IMR-90 (cell line): ENCODE measurements around the gene ASXL1. TPM values are rescaled to one million over a fixed set of nuclear protein-coding genes. Genes with fewer than 3 reads are reported as not detected.

Experiments used
- ATAC-seq: fragments of 200-7000 bp; cut with Tn5 transposase; 2 replicates; pipeline ENCODE4 v1.9.1; 2020; ENCODE audit warnings: low read depth, mild to moderate bottlenecking, moderate library complexity
- BruUV-seq: library from RNA; stranded (reverse); fragments of 400-500 nt; replicated peaks from 2 replicates; lab custom pipeline; 2021; lab: Mats Ljungman, UMichigan
- CTCF ChIA-PET: fragments of 300-600 bp; formaldehyde crosslinking; extraction: SDS; loops from one replicate; lab custom pipeline; 2021; ENCODE audit warnings: antibody characterized with exemption; lab: Yijun Ruan, JAX
- POLR2A ChIA-PET: fragments of 300-600 bp; sonication (Branson Sonifier 250); formaldehyde crosslinking; loops from one replicate; lab custom pipeline; 2022; ENCODE audit warnings: antibody characterized with exemption; ENCODE audit not compliant: unreplicated experiment; lab: Charles Lee
- DNase-seq: peaks from one replicate; pipeline ENCODE4 v3.0.0; 2013
- H2AFZ ChIP-seq: replicated peaks from 2 replicates; pipeline ENCODE3; 2013; ENCODE audit warnings: low read length, mild to moderate bottlenecking; ENCODE audit not compliant: poor library complexity
- H2AK5ac ChIP-seq: 2 replicates; pipeline ENCODE4 v1.6.1; 2013; ENCODE audit warnings: low read depth, low read length, inconsistent platforms
- H2AK9ac ChIP-seq: replicated peaks from 2 replicates; pipeline ENCODE3; 2013; ENCODE audit warnings: mild to moderate bottlenecking, low read depth, low read length, moderate library complexity; ENCODE audit not compliant: poor library complexity
- H2BK120ac ChIP-seq: 2 replicates; pipeline ENCODE4 v1.6.1; 2013; ENCODE audit warnings: low read depth, low read length, inconsistent platforms
- H2BK15ac ChIP-seq: 3 replicates; pipeline ENCODE4 v1.6.1; 2013; ENCODE audit warnings: low read depth, low read length, inconsistent platforms
- H2BK20ac ChIP-seq: 2 replicates; pipeline ENCODE4 v1.6.1; 2013; ENCODE audit warnings: low read depth, mild to moderate bottlenecking, inconsistent platforms, low read length, moderate library complexity
- H2BK5ac ChIP-seq: 2 replicates; pipeline ENCODE4 v1.6.1; 2013; ENCODE audit warnings: mild to moderate bottlenecking, low read depth, low read length, inconsistent platforms; ENCODE audit not compliant: poor library complexity, severe bottlenecking
- H3K14ac ChIP-seq: replicated peaks from 2 replicates; pipeline ENCODE4 v1.6.1; 2013; ENCODE audit warnings: low read depth, low read length, inconsistent platforms
- H3K18ac ChIP-seq: 2 replicates; pipeline ENCODE4 v1.6.1; 2013; ENCODE audit warnings: low read depth, low read length, control low read depth
- H3K23ac ChIP-seq: 2 replicates; pipeline ENCODE4 v1.6.1; 2013; ENCODE audit warnings: low read depth, low read length, inconsistent platforms
- H3K27ac ChIP-seq: 2 replicates; pipeline ENCODE4 v1.5.1; 2013; ENCODE audit warnings: mild to moderate bottlenecking, control low read depth, low read length; ENCODE audit not compliant: insufficient read depth
- H3K27me3 ChIP-seq: 2 replicates; pipeline ENCODE4 v1.6.1; 2013; ENCODE audit warnings: low read length; ENCODE audit not compliant: control insufficient read depth, insufficient read depth
- H3K36me3 ChIP-seq: 2 replicates; pipeline ENCODE4 v1.6.1; 2013; ENCODE audit warnings: low read length, mixed read lengths; ENCODE audit not compliant: control insufficient read depth, insufficient read depth
- H3K4ac ChIP-seq: 2 replicates; pipeline ENCODE4 v1.6.1; 2013; ENCODE audit warnings: low read depth, low read length, inconsistent platforms
- H3K4me1 ChIP-seq: 2 replicates; pipeline ENCODE4 v1.6.1; 2013; ENCODE audit warnings: low read length, mixed read lengths; ENCODE audit not compliant: control insufficient read depth, insufficient read depth
- H3K4me2 ChIP-seq: 2 replicates; pipeline ENCODE4 v1.6.1; 2013; ENCODE audit warnings: low read depth, mild to moderate bottlenecking, control low read depth, low read length, moderate library complexity
- H3K4me3 ChIP-seq: 2 replicates; pipeline ENCODE4 v1.5.1; 2013; ENCODE audit warnings: low read depth, mild to moderate bottlenecking, control low read depth, low read length, moderate library complexity; ENCODE audit not compliant: insufficient read depth
- H3K56ac ChIP-seq: 2 replicates; pipeline ENCODE4 v1.6.1; 2013; ENCODE audit warnings: low read length, inconsistent platforms; ENCODE audit not compliant: insufficient read depth; ENCODE audit errors: extremely low read depth
- H3K79me1 ChIP-seq, 2 experiments: 2 replicates each; pipeline ENCODE4 v1.6.1; 2013; ENCODE audit warnings: low read length in 2 of 2, inconsistent platforms in 1 of 2, low read depth in 1 of 2
- H3K9ac ChIP-seq: 2 replicates; pipeline ENCODE4 v1.6.1; 2013; ENCODE audit warnings: low read depth, low read length, control low read depth
- H3K9me1 ChIP-seq: 2 replicates; pipeline ENCODE4 v1.6.1; 2013; ENCODE audit warnings: low read length, inconsistent platforms; ENCODE audit not compliant: insufficient read depth
- H3K9me3 ChIP-seq: 2 replicates; pipeline ENCODE4 v1.6.1; 2013; ENCODE audit warnings: low read length; ENCODE audit not compliant: control insufficient read depth, insufficient read depth
- H4K20me1 ChIP-seq: 2 replicates; pipeline ENCODE4 v1.6.1; 2013; ENCODE audit warnings: low read length, inconsistent platforms; ENCODE audit not compliant: insufficient read depth
- H4K5ac ChIP-seq: 2 replicates; pipeline ENCODE4 v1.6.1; 2013; ENCODE audit warnings: mild to moderate bottlenecking, low read depth, low read length, control low read depth
- H4K8ac ChIP-seq, 2 experiments: 2 replicates each; pipeline ENCODE4 v1.6.1; 2013; ENCODE audit warnings: low read depth in 2 of 2, low read length in 2 of 2, control low read depth in 1 of 2, inconsistent platforms in 1 of 2
- H4K91ac ChIP-seq: 2 replicates; pipeline ENCODE4 v1.6.1; 2013; ENCODE audit warnings: low read depth, low read length, inconsistent platforms; ENCODE audit not compliant: insufficient read depth
- BHLHE40 ChIP-seq: fragments of 150-350 bp; IDR thresholded peaks from 2 replicates; pipeline ENCODE4 v1.6.1; 2016; ENCODE audit warnings: mild to moderate bottlenecking, low read depth, low read length
- CHD1 ChIP-seq: IDR thresholded peaks from 2 replicates; pipeline ENCODE4 v1.6.1; 2012; ENCODE audit warnings: low read depth, low read length, improper control_type of control experiment
- MAFK ChIP-seq: IDR thresholded peaks from 2 replicates; pipeline ENCODE4 v1.6.1; 2012; ENCODE audit warnings: low read depth, low read length, improper control_type of control experiment
- RCOR1 ChIP-seq: IDR thresholded peaks from 2 replicates; pipeline ENCODE4 v1.6.1; 2012; ENCODE audit warnings: mild to moderate bottlenecking, low read length, improper control_type of control experiment; ENCODE audit not compliant: insufficient replicate concordance
- WGBS, 2 experiments: methylation state at CpG; one replicate each; pipeline versions ENCODE4 v1.1.5 to v1.1.7; 2013; ENCODE audit warnings: missing lambda C conversion rate in 2 of 2; ENCODE audit not compliant: insufficient read length in 1 of 2; ENCODE audit errors: extremely low coverage in 2 of 2; 5-methylcytosine and 5-hydroxymethylcytosine counted together
- dilution Hi-C: fragments of 300-500 bp; cut with HindIII; formaldehyde crosslinking; loops from one replicate; pipeline ENCODE4 v1.14.3; 2018; ENCODE audit warnings: low sequenced_read_pairs; ENCODE audit not compliant: unreplicated experiment
- in situ Hi-C: fragments of 300-500 bp; cut with MboI; formaldehyde crosslinking; loops from 3 replicates; pipeline ENCODE4 v1.14.3; 2019; ENCODE audit warnings: low sequenced_read_pairs, inconsistent platforms, mixed read lengths
- intact Hi-C: fragments of 100-400 bp; cut with micrococcal nuclease; formaldehyde crosslinking; loops from 2 replicates; pipeline ENCODE4 v1.10.0; 2022
- polyA plus RNA-seq, 3 experiments: library from polyadenylated mRNA; depleted of rRNA; stranded (reverse); fragments of >200 nt; gene quantifications; 2 replicates each; pipeline ENCODE4 v1.2.3, GENCODE V29; 2012; ENCODE audit warnings: low replicate concordance in 1 of 3
- total RNA-seq: library from RNA; depleted of rRNA; stranded (reverse); fragments of >200 nt; gene quantifications from 2 replicates; pipeline ENCODE4 v1.2.3, GENCODE V29; 2012

ASXL1 gene
- total and polyA plus RNA-seq, 2 of the 4 experiments (the other 2 are of a cell fraction), result 29.9 to 37.1 TPM

DNA sequence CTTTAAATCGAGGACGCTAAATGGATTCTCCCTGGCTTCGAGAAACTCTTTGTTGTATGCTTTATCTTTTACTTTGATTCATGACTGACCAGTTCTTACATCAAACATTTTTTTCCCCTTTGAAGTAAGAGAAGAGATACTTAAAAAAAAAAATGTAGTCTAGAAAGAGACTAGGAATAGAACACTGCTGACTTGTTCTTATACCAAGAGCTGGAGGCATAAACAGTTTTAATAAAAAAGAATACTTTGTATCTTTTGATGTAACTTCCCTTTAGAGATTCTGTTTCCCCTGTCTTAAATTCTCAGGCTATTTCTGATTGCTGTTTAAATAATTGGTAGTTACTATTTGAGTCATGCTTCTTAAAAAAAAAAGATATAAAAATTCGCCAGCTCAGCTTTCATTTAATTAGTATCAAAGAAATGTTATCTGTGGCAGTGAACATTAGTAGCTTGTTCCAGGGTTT, 4.8 kb downstream of the ASXL1 start:
- in situ Hi-C loops, result no loop called here
- Histone ChIP-seq H4K91ac (no peak overlapping the region), H3K27me3 (no peaks in the 10 kb centered on the region), H4K5ac (no peak overlapping the region), H3K4me3 (no peak overlapping the region), H3K36me3 (peaks cover 1% of the 10 kb centered on the region; the same call in 1 of the 2 replicates), H3K79me1 (peaks cover 14 to 64% of the 10 kb centered on the region in 2 experiments), H3K9ac (no peak overlapping the region), H3K56ac (no peak overlapping the region), H4K20me1 (peaks cover 89% of the 10 kb centered on the region), H2AK9ac (no peak overlapping the region), H3K9me3 (no peaks in the 10 kb centered on the region), H2BK20ac (no peak overlapping the region), H3K23ac (no peak overlapping the region), H2BK15ac (no peak overlapping the region), H3K4me1 (peaks cover 8% of the 10 kb centered on the region), H3K4ac (no peak overlapping the region), H3K27ac (no peak overlapping the region), H3K9me1 (peaks cover 29% of the 10 kb centered on the region), H2AFZ (no peak overlapping the region), H2BK120ac (no peak overlapping the region), H2BK5ac (no peak overlapping the region), H3K4me2 (peak overlapping the region; percentile 34; the same call in 1 of the 2 replicates), H3K14ac (no peak overlapping the region), H3K18ac (no peak overlapping the region), H2AK5ac (no peak overlapping the region), H4K8ac (no peak overlapping the region)
- POLR2A ChIA-PET, result no interaction called here
- CTCF ChIA-PET, result interaction anchor here (0.6 kb wide), 1 partner anchor 81 kb away, joined by 3 read pairs; no protein-coding TSS in a partner anchor
- WGBS, 2 experiments, result no CpG with 5 or more reads among the region's 4 CpGs
- TF ChIP-seq MAFK (peak; percentile 56; the same call in 1 of the 2 replicates), CHD1 (no peak), BHLHE40 (no peak), RCOR1 (no peak)
- ATAC-seq, result no peak
- peak; percentile 35 for DNase-seq
- intact Hi-C loops, result loop anchor here (5.0 kb wide), 1 partner anchor 34 kb away; no protein-coding TSS in a partner anchor
- dilution Hi-C loops, result no loop called here
- no TSS peak for BruUV-seq
